Psoas muscle (tissue), 8 donors: ENCODE measurements around the gene BAD. TPM values are rescaled to one million over a fixed set of nuclear protein-coding genes. Genes with fewer than 3 reads are reported as not detected.

Source experiments
- ATAC-seq, 4 donors: fragments of 200-7000 bp; cut with Tn5 transposase; one replicate each; pipeline ENCODE4 v1.9.1; 2020; ENCODE audit warnings: moderate library complexity in 3 of 4, mild to moderate bottlenecking in 2 of 4
- DNase-seq, 2 donors: peaks; one replicate each; pipeline ENCODE4 v3.0.0-alpha.2; 2020
- H3K27ac ChIP-seq: fragments of 200-600 bp; one replicate; pipeline ENCODE4 v1.8.0; 2022
- H3K27me3 ChIP-seq, 3 donors: fragments of 200-600 bp in 1 of 3; one replicate each; pipeline versions ENCODE4 v1.6.1 to v1.8.0; 2013 to 2022; ENCODE audit warnings: low read length in 2 of 3, mild to moderate bottlenecking in 2 of 3, moderate library complexity in 1 of 3; ENCODE audit not compliant: insufficient read depth in 3 of 3
- H3K36me3 ChIP-seq, 2 donors: fragments of 200-600 bp in 1 of 2; one replicate each; pipeline versions ENCODE4 v1.6.1 to v1.8.0; 2013 to 2022; ENCODE audit warnings: low read depth in 1 of 2, mild to moderate bottlenecking in 1 of 2, moderate library complexity in 1 of 2; ENCODE audit not compliant: insufficient read depth in 1 of 2
- H3K4me1 ChIP-seq: fragments of 200-600 bp; one replicate; pipeline ENCODE4 v1.8.0; 2022
- H3K4me3 ChIP-seq: fragments of 200-600 bp; one replicate; pipeline ENCODE4 v1.8.0; 2022; ENCODE audit warnings: mild to moderate bottlenecking
- H3K9me3 ChIP-seq: fragments of 200-600 bp; one replicate; pipeline ENCODE4 v1.8.0; 2022
- CTCF ChIP-seq: fragments of 200-600 bp; IDR thresholded peaks from one replicate; pipeline ENCODE4 v1.8.0; 2022; ENCODE audit warnings: antibody characterized with exemption
- WGBS, 3 donors: extraction: QIAGEN DNeasy Blood & Tissue Kit; methylation state at CpG; one replicate each; pipeline versions ENCODE4 v1.1.6 to v1.1.7; 2013; 5-methylcytosine and 5-hydroxymethylcytosine counted together
- intact Hi-C, 2 donors: fragments of 100-400 bp; cut with DNase I; formaldehyde crosslinking; loops; one replicate each; pipeline versions ENCODE4 v1.11.0 to v1.14.2; 2022
- polyA plus RNA-seq, 3 donors: library from polyadenylated mRNA; stranded (reverse); fragments of 200-250 nt; gene quantifications; one replicate each; pipeline ENCODE4 v1.2.3, GENCODE V29; 2013
- total RNA-seq, 4 donors: library from RNA; stranded (reverse); fragmentation: NEBNext Ultra II Directional in 2 of 4; extraction: Animal tissue kit (Norgen Biotek cat#: 25700) in 2 of 4; gene quantifications; one replicate each; pipeline versions ENCODE4 v1.2.1 to v1.2.4, GENCODE V29; 2021 to 2023
- donor health status: healthy with polysubstance abuse.
- donor health status: DM: no; HTN: no; CAD: no; lungs with moderate emphysema.
- donor health status: Bipolar disorder and iron deficiency.
- donor health status: healthy.
- donor health status: DM: yes; HTN: yes; CAD: no.
- donor health status: DM: no; HTN: no; CAD: no.
- donor health status: DM: no; HTN: no; CAD: no.
- donor health status: DM: yes; HTN: yes; CAD: no.

The BAD gene
- total and polyA plus RNA-seq, 7 donors = 27.7 to 135 (median 30.5) TPM

GRCh38 chr11:64291262-64291751 lies 6.8 kb upstream of the BAD start, which contains the start of gene KCNK4:
Gene KCNK4, plus strand, starts transcription at chr11:64291302. Its CDS starts 1,717 bp downstream, at chr11:64293019.
- ATAC-seq (no peak), DNase-seq (peak in 1 of 2 donors; percentile 53)
- Histone ChIP-seq H3K27me3 (peaks cover 0 to 52% (median 23%) of the 10 kb centered on the region in 3 donors), H3K27ac (no peak within 1 kb of the TSS), H3K36me3 (no peaks in the 10 kb centered on the region), H3K4me1 (peaks cover 19% of the 10 kb centered on the region), H3K4me3 (peak within 1 kb of the TSS; percentile 58), H3K9me3 (no peaks in the 10 kb centered on the region)
- 6 to 16% (median 8%) methylated on average over 19 to 45 of the region's 45 CpGs for WGBS, 3 donors
- intact Hi-C loops = no loop called here
- TF ChIP-seq CTCF = no peak

- no peak overlapping the region for H3K4me3 ChIP-seq
- WGBS, 3 donors = 51 to 78% (median 55%) methylated on average over 7 to 10 of the region's 10 CpGs
- peaks cover 0 to 45% (median 21%) of the 10 kb centered on the region in 3 donors for H3K27me3 ChIP-seq
Observed at GRCh38 chr11:64290352-64291261, 6.1 kb upstream of the BAD start.

GRCh38 chr11:64289002-64289564 lies 4.6 kb upstream of the BAD start:
- H3K4me1 ChIP-seq = peaks cover 25% of the 10 kb centered on the region
- intact Hi-C loops = no loop called here
- no peak overlapping the region for H3K27ac ChIP-seq
- H3K4me3 ChIP-seq = no peak overlapping the region
- no peaks in the 10 kb centered on the region for H3K36me3 ChIP-seq
- H3K9me3 ChIP-seq = no peaks in the 10 kb centered on the region
- WGBS, 3 donors = 92 to 97% (median 93%) methylated on average over 13 of the region's 13 CpGs
- DNase-seq (no peak), ATAC-seq (no peak)
- peaks cover 0 to 35% (median 21%) of the 10 kb centered on the region in 3 donors for H3K27me3 ChIP-seq
- TF ChIP-seq CTCF = no peak

More at GRCh38 chr11:64290352-64291261, 6.1 kb upstream of the BAD start:
- DNase-seq (no peak), ATAC-seq (no peak)
- H3K36me3 ChIP-seq = no peaks in the 10 kb centered on the region
- H3K9me3 ChIP-seq = no peaks in the 10 kb centered on the region
- no peak for TF ChIP-seq CTCF
- peaks cover 24% of the 10 kb centered on the region for H3K4me1 ChIP-seq
- intact Hi-C loops = no loop called here
- H3K27ac ChIP-seq = no peak overlapping the region

GRCh38 chr11:64288353-64288750 lies 3.9 kb upstream of the BAD start:
- peaks cover 32% of the 10 kb centered on the region for H3K4me1 ChIP-seq
- no peak for DNase-seq
- no peak for TF ChIP-seq CTCF
- ATAC-seq = no peak
- 89 to 92% (median 89%) methylated on average over 7 to 9 of the region's 9 CpGs for WGBS, 3 donors
- intact Hi-C loops = no loop called here
- no peak overlapping the region for H3K27ac ChIP-seq
- no peaks in the 10 kb centered on the region for H3K9me3 ChIP-seq
- no peaks in the 10 kb centered on the region for H3K36me3 ChIP-seq
- no peak overlapping the region for H3K4me3 ChIP-seq
- peaks cover 0 to 29% (median 18%) of the 10 kb centered on the region in 3 donors for H3K27me3 ChIP-seq
